OCI-LY1 (cell line): Measurements from ENCODE around the gene GARRE1.

Experiments
- EZH2 ChIP-seq: fragments of 200-600 bp; sonication (generic), shearing (Covaris generic); IDR thresholded peaks from 2 replicates; pipeline ENCODE4 v1.8.0; 2017; ENCODE audit warnings: borderline replicate concordance, mixed run types, mild to moderate bottlenecking, antibody characterized with exemption, low read length, moderate library complexity, mixed read lengths
- TF ChIP-seq, protein P1 (sequence below): fragments of 200-600 bp; sonication (generic), shearing (Covaris generic); IDR thresholded peaks from 2 replicates; pipeline ENCODE4 v1.5.1; 2017; ENCODE audit warnings: mild to moderate bottlenecking, antibody characterized with exemption, low read length, moderate library complexity, mixed read lengths

DNA sequence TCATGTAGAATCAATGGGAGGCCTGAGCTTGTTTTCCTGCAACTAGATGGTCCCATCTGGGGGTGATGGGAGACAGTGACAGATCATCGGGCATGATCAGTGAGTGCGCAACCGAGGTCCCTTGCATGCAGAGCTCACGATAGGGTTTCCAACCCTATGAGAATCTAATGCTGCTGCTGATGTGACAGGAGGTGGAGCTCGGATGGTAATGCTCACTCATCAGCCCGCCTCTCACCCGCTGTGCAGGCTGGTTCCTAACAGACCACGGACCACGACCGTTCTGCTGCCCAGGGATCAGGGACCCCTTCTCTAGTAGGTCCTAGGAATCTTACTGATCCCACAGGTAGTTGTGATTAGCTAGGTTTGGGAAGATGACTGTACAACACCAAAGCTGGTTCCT, 23.5 kb upstream of the GARRE1 start:
- TF ChIP-seq, protein P1, sequence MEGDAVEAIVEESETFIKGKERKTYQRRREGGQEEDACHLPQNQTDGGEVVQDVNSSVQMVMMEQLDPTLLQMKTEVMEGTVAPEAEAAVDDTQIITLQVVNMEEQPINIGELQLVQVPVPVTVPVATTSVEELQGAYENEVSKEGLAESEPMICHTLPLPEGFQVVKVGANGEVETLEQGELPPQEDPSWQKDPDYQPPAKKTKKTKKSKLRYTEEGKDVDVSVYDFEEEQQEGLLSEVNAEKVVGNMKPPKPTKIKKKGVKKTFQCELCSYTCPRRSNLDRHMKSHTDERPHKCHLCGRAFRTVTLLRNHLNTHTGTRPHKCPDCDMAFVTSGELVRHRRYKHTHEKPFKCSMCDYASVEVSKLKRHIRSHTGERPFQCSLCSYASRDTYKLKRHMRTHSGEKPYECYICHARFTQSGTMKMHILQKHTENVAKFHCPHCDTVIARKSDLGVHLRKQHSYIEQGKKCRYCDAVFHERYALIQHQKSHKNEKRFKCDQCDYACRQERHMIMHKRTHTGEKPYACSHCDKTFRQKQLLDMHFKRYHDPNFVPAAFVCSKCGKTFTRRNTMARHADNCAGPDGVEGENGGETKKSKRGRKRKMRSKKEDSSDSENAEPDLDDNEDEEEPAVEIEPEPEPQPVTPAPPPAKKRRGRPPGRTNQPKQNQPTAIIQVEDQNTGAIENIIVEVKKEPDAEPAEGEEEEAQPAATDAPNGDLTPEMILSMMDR, result no peak
- no peak for TF ChIP-seq EZH2
